Prostate gland (tissue), 2 donors: ENCODE results near the gene INPP4B. TPM values are rescaled to one million over a fixed set of nuclear protein-coding genes. Genes with fewer than 3 reads are reported as not detected.

Experiments used
- DNase-seq: peaks from one replicate; pipeline ENCODE4 v3.0.0-alpha.2; 2019; ENCODE audit warnings: low spot score
- H3K27ac ChIP-seq, 2 donors: fragments of 200-600 bp; sonication (generic); 2 replicates each; pipeline ENCODE4 v1.5.1; 2017 to 2019
- H3K27me3 ChIP-seq: fragments of 200-600 bp; sonication (generic); replicated peaks from 2 replicates; pipeline ENCODE4 v1.5.1; 2019; ENCODE audit not compliant: insufficient read depth
- H3K36me3 ChIP-seq, 2 donors: fragments of 200-600 bp; sonication (generic); 1 replicate in 1 of 2; 2 replicates in 1 of 2; pipeline versions ENCODE4 v1.5.1 to v1.8.1; 2017 to 2019
- H3K4me1 ChIP-seq: fragments of 200-600 bp; sonication (generic); replicated peaks from 2 replicates; pipeline ENCODE4 v1.5.1; 2019
- H3K4me3 ChIP-seq, 2 donors: fragments of 200-600 bp; sonication (generic); 2 replicates each; pipeline ENCODE4 v1.5.1; 2017 to 2019
- H3K9me3 ChIP-seq: fragments of 200-600 bp; sonication (generic); 2 replicates; pipeline ENCODE4 v1.5.1; 2017
- POLR2A ChIP-seq: fragments of 450-650 bp; IDR thresholded peaks from one replicate; pipeline ENCODE4 v1.6.1; 2016; ENCODE audit warnings: antibody characterized with exemption, mild to moderate bottlenecking
- POLR2AphosphoS5 ChIP-seq: sonication (generic); formaldehyde crosslinking; IDR thresholded peaks from one replicate; pipeline ENCODE4 v1.6.1; 2017; ENCODE audit warnings: antibody characterized with exemption
- WGBS: methylation state at CpG from one replicate; pipeline ENCODE4 v1.1.5; 2018; 5-methylcytosine and 5-hydroxymethylcytosine counted together
- intact Hi-C: fragments of 100-400 bp; cut with DNase I; formaldehyde crosslinking; loops from one replicate; pipeline ENCODE4 v1.14.2; 2022
- total RNA-seq, 2 donors: library from RNA; depleted of rRNA; stranded (reverse); fragments of >200 nt; gene quantifications; one replicate each; pipeline ENCODE4 v1.1.0, GENCODE V29; 2016
- TF ChIP-seq, protein P1 (sequence below), 4 experiments: fragments of 200-600 bp in 2 of 4; fragments of 450-650 bp in 2 of 4; sonication (generic) in 2 of 4; IDR thresholded peaks; 1 replicate in 3 of 4; 2 replicates in 1 of 4; pipeline ENCODE4 v1.5.1; 2016 to 2019; ENCODE audit warnings: antibody characterized with exemption in 4 of 4, mild to moderate bottlenecking in 2 of 4, moderate library complexity in 2 of 4

Gene INPP4B
- total RNA-seq, 2 donors from 2014 or later, result 22.3 to 49.7 TPM

DNA sequence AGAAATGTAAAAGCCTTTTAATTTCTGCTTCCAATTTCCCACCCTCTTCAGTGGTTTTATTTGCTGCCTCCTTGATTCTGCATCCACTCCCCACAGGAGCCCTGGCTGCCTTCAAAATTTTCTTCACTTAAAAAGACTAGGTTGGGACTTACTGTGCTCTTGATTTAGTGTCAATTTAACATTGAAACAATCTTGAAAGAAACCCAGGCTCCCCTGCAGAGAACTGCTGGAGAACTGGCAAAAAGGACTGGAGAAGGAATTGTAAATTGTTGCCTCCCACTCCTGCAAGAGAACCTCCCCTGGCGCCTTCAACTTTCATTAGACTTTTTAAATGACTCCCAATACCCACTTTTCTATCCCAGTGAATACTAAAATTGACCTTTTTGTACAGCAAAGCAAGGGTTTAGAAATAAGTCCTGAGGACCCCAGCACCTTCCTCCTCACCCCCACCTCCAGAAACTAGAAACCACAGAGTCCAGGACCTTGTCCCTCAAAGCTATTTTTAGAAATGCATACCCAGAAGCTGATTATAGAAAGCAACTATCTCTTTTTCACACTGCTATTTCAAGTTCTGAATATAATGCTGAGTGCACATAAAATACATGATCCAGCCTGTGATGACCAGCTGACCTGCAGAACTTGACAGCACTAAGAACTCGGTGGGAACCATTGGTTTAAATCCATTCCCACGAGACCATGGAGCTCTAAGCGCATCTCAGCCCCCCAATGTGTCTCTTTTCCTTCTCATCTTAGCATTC is 155.5 kb downstream of the INPP4B start:
- H3K4me3 ChIP-seq, result no peak overlapping the region
- no peaks in the 10 kb centered on the region for H3K9me3 ChIP-seq
- H3K36me3 ChIP-seq, result no peaks in the 10 kb centered on the region
- no peak overlapping the region for H3K27ac ChIP-seq
- 92% methylated on average over 4 of the region's 4 CpGs for WGBS
- H3K4me1 ChIP-seq, result no peaks in the 10 kb centered on the region
- no peak for DNase-seq
- TF ChIP-seq POLR2AphosphoS5 (no peak), POLR2A (no peak)
- TF ChIP-seq, protein P1, sequence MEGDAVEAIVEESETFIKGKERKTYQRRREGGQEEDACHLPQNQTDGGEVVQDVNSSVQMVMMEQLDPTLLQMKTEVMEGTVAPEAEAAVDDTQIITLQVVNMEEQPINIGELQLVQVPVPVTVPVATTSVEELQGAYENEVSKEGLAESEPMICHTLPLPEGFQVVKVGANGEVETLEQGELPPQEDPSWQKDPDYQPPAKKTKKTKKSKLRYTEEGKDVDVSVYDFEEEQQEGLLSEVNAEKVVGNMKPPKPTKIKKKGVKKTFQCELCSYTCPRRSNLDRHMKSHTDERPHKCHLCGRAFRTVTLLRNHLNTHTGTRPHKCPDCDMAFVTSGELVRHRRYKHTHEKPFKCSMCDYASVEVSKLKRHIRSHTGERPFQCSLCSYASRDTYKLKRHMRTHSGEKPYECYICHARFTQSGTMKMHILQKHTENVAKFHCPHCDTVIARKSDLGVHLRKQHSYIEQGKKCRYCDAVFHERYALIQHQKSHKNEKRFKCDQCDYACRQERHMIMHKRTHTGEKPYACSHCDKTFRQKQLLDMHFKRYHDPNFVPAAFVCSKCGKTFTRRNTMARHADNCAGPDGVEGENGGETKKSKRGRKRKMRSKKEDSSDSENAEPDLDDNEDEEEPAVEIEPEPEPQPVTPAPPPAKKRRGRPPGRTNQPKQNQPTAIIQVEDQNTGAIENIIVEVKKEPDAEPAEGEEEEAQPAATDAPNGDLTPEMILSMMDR (IDR thresholded peaks at IDR 0.05), result no peak
- no peaks in the 10 kb centered on the region for H3K27me3 ChIP-seq
- intact Hi-C loops, result no loop called here

DNA sequence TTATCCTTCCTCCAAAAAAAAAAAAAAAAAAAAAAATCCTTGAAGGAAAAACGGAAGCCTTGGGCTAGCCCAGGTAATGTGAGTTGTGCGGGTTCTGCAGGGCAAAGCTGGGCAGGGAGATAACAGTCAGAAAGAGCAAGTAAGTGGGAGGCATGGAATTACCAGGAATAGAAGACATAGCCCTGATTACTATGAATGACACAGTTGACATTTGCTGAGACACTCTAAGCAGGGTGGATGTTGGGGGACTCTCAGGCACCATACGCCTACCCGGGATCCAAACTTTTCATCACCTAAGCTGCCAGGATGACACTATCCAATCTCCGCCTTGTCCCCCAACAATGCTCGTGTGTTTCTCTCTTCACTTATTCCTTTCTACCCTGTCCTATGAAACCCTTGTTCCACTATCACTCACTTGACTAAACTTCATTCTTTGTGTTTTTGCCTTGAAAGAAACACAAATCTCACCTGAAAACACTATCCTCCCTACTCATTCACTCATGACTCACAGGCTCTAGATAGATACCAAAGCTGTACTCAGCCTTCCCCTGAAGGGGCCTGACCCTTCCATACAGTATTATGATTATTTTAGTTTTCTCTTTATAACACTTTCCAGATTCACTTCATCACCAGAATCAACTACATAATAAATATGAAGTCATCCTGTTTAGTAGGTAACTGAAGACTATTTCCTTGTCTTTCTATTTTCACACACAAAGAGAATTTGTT is 158.4 kb downstream of the INPP4B start:
- Histone ChIP-seq H3K4me1 (no peaks in the 10 kb centered on the region), H3K4me3 (no peak overlapping the region), H3K9me3 (no peaks in the 10 kb centered on the region), H3K27me3 (no peaks in the 10 kb centered on the region), H3K36me3 (no peaks in the 10 kb centered on the region), H3K27ac (no peak overlapping the region)
- TF ChIP-seq POLR2A (no peak), POLR2AphosphoS5 (no peak)
- TF ChIP-seq, protein P1 (IDR thresholded peaks at IDR 0.05), result no peak
- WGBS, result 94% methylated on average over 6 of the region's 6 CpGs
- intact Hi-C loops, result no loop called here
- no peak for DNase-seq

DNA sequence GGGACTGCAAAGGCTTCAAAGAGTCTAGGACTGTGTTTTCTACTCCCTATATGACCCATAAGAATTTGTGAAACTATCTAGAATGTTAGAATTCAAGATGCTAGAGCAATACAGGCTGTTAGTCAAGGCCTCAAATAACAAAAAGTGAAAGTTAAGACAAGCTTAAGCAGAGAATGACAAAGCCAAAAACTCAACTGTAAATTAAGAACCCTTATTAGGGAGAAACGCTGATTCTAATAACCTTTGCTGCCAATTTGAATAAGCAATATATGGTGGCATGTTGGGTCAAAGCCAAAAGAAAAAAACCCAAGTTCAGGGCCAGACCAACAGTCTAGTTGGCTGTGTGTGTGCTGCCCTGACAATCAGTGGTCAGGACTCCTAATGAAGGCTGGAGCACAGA is 160.0 kb downstream of the INPP4B start:
- Histone ChIP-seq H3K27ac (no peak overlapping the region), H3K4me3 (no peak overlapping the region), H3K27me3 (no peaks in the 10 kb centered on the region), H3K36me3 (no peaks in the 10 kb centered on the region), H3K9me3 (no peaks in the 10 kb centered on the region), H3K4me1 (no peaks in the 10 kb centered on the region)
- DNase-seq, result no peak
- intact Hi-C loops, result no loop called here
- TF ChIP-seq, protein P1 (IDR thresholded peaks at IDR 0.05), result no peak
- TF ChIP-seq POLR2AphosphoS5 (no peak), POLR2A (no peak)
- 44% methylated on average over 1 of the region's 1 CpG for WGBS

DNA sequence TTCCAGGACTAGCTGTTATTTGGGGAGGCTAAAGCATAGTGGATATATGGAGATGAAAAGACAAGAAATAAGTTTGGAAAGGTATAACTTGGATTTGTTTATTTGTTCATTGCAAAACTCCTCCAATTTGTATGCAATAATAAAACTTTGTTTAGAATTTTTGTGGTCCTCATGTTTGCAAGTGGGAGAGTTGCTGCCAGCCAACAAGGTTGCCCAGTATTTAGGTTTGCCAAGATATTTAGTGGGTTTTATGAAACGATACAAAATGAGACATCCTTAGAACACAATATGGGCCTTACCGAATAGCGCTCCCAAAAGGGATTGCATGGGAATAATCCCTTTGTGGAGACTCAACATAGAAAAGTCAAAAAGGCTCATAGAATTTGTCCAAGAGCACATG is 162.1 kb downstream of the INPP4B start:
- DNase-seq, result no peak
- WGBS, result 83% methylated on average over 3 of the region's 3 CpGs
- Histone ChIP-seq H3K27me3 (no peaks in the 10 kb centered on the region), H3K27ac (no peak overlapping the region), H3K36me3 (no peaks in the 10 kb centered on the region), H3K4me1 (no peaks in the 10 kb centered on the region), H3K9me3 (no peaks in the 10 kb centered on the region), H3K4me3 (no peak overlapping the region)
- no peak for TF ChIP-seq POLR2AphosphoS5
- TF ChIP-seq, protein P1 (IDR thresholded peaks at IDR 0.05), result no peak
- no peak for TF ChIP-seq POLR2A
- intact Hi-C loops, result no loop called here
